Cerebellar nuclear complex (tissue), 1 donor: ENCODE results near the gene AFAP1L1.
"Not testable (repeated sequence)": the region's sequence is repeated elsewhere in the genome, so short reads cannot be mapped to it uniquely, and the experiment has no call there.

Experiments used
- DNase-seq, 2 experiments: peaks; one replicate each; lab custom pipeline; 2025; lab: John Stamatoyannopoulos, UW

AFAP1L1 gene

DNA sequence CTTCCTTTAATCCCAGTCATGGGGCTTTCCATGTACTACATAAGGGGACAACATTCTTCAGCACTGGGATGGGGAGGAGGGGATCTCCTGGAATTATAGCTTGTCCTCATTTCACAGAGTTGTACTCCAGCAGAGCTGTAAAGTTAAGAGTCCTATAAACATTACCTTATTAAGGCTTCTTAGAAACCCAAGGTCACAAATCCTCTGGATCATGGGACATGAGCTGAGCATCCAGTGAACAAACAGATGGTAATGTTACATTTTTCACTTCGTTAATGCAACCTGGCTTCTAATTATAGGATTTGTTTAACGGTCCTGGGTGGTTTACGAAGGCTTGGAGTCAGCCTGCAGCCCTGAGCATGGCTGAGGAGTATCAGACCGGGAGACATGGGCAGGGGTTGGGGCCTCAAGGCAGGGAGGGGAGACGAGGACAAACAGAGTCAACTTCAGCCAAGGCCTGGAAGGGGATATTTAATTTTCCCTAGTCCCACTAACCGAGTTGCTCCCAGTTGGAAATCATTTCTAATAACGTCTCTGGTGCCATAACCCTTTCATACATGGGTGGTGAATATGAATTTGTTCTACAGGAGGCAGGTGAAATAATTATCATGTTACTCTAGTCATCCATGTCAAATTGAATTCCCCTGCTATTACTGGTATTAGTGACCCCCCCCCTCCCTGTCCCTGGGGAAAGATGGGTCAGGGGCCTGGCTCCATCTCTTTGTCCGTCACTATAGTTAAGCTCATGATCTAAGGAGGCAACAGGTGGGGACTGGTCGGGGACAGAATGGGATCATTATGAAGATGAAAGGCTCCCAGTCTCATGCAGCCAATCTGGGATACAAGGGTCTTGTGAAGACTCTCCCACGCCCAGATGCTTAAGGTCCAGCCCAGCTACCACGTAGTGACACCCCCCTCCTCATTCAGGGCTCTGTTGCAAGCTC lies 118.2 kb downstream of the AFAP1L1 start:
- no peak for DNase-seq

DNA sequence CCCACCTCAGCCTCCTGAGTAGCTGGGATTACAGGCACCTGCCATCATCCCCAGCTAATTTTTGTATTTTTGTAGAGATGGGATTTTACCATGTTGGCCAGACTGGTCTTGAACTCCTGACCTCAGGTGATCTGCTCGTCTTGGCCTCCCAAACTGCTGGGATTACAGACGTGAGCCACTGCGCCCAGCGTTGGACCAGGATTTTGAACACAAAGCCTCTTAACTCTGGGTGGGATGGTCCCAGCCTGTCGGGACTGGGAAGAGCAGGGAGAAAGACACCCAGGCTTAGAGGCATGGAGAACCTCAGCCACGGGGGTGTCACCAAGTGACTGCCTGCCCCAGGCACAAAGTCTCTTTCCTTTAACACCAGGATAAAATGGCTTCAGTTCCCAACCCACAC lies 119.4 kb downstream of the AFAP1L1 start:
- not testable (repeated sequence) for DNase-seq
